Kidney (tissue), 14 donors: ENCODE data around the gene PSMB10. TPM values are rescaled to one million over a fixed set of nuclear protein-coding genes. Genes with fewer than 3 reads are reported as not detected.

Experiments
- DNase-seq, 5 donors: peaks; one replicate each; pipeline ENCODE4 v3.0.0-alpha.2; 2013 to 2020
- FAIRE-seq: peaks from 2 replicates; lab custom pipeline; 2012; peaks lifted over from hg19 to GRCh38; lab: Jason Lieb, UNC
- H3K27ac ChIP-seq, 2 donors: one replicate each; pipeline ENCODE4 v1.7.0; 2013; ENCODE audit warnings: low read depth in 2 of 2, low read length in 2 of 2, inconsistent platforms in 1 of 2
- H3K27me3 ChIP-seq: one replicate; pipeline ENCODE4 v1.7.1; 2013; ENCODE audit warnings: low read length, inconsistent platforms; ENCODE audit not compliant: control insufficient read depth, insufficient read depth
- H3K36me3 ChIP-seq, 3 donors: one replicate each; pipeline versions ENCODE4 v1.7.0 to v1.7.1; 2013; ENCODE audit warnings: low read length in 3 of 3, control low read depth in 1 of 3, inconsistent platforms in 1 of 3; ENCODE audit not compliant: insufficient read depth in 3 of 3, control insufficient read depth in 2 of 3
- H3K4me1 ChIP-seq, 3 donors: one replicate each; pipeline versions ENCODE4 v1.7.0 to v1.7.1; 2013; ENCODE audit warnings: low read length in 3 of 3, inconsistent platforms in 1 of 3, low read depth in 1 of 3; ENCODE audit not compliant: control insufficient read depth in 2 of 3, insufficient read depth in 2 of 3
- H3K4me3 ChIP-seq, 3 donors: one replicate each; pipeline versions ENCODE4 v1.7.0 to v1.8.1; 2013; ENCODE audit warnings: low read length in 3 of 3, control low read depth in 1 of 3, inconsistent platforms in 1 of 3
- H3K9ac ChIP-seq, 3 donors: one replicate each; pipeline versions ENCODE4 v1.7.0 to v1.7.1; 2013; ENCODE audit warnings: low read length in 3 of 3, control low read depth in 1 of 3, inconsistent platforms in 1 of 3
- H3K9me3 ChIP-seq, 3 donors: one replicate each; pipeline versions ENCODE4 v1.7.0 to v1.7.1; 2013; ENCODE audit warnings: low read length in 3 of 3, control low read depth in 1 of 3, inconsistent platforms in 1 of 3; ENCODE audit not compliant: control insufficient read depth in 2 of 3, insufficient read depth in 1 of 3
- CTCF ChIP-seq: IDR thresholded peaks from 3 replicates; pipeline ENCODE4 v1.5.1; 2012; ENCODE audit warnings: mild to moderate bottlenecking, moderate library complexity, borderline replicate concordance; ENCODE audit not compliant: insufficient read depth; ENCODE audit errors: extremely low read depth
- intact Hi-C: fragments of 100-400 bp; cut with DNase I; formaldehyde crosslinking; loops from one replicate; pipeline ENCODE4 v1.11.1; 2022
- polyA plus RNA-seq: library from polyadenylated mRNA; stranded (reverse); fragments of 350-450 nt; fragmentation: Illumina TruSeq; extraction: RNeasy Lipid Tissue Mini Kit (QIAGEN cat#74804); gene quantifications from one replicate; pipeline ENCODE4 v1.2.3, GENCODE V29; 2014; ENCODE audit warnings: low read depth, low replicate concordance; ENCODE audit not compliant: insufficient read depth
- total RNA-seq: library from RNA; stranded (reverse); fragmentation: NEBNext Ultra II Directional; extraction: Animal tissue kit (Norgen Biotek cat#: 25700); gene quantifications from one replicate; pipeline ENCODE4 v1.2.1, GENCODE V29; 2021
- donor health status: control.
- donor health status: control.
- donor health status: control.
- donor health status: control.
- donor health status: control.
- donor health status: DM: yes; HTN: yes; CAD: no.
- donor health status: Normal renal cell carcinoma (clear cell type).

The PSMB10 gene
- total and polyA plus RNA-seq, 2 donors from 2014 or later = 76.4 to 78.6 TPM

- Histone ChIP-seq H3K4me3 (no peak overlapping the region), H3K27me3 (no peaks in the 10 kb centered on the region), H3K9ac (no peak overlapping the region), H3K27ac (no peak overlapping the region), H3K9me3 (no peaks in the 10 kb centered on the region), H3K36me3 (peaks cover 3 to 38% (median 10%) of the 10 kb centered on the region in 3 donors), H3K4me1 (peaks cover 0 to 37% (median 16%) of the 10 kb centered on the region in 3 donors)
- intact Hi-C loops = no loop called here
- FAIRE-seq = no peak
- no peak for DNase-seq
- TF ChIP-seq CTCF = no peak
These were observed 25.5 kb upstream of the PSMB10 start for GRCh38 chr16:67962135-67962534.

GRCh38 chr16:67961551-67961957 lies 24.9 kb upstream of the PSMB10 start:
- Histone ChIP-seq H3K27ac (no peak overlapping the region), H3K4me1 (peaks cover 0 to 32% (median 15%) of the 10 kb centered on the region in 3 donors), H3K9ac (no peak overlapping the region), H3K27me3 (no peaks in the 10 kb centered on the region), H3K36me3 (peaks cover 3 to 38% (median 10%) of the 10 kb centered on the region in 3 donors), H3K9me3 (no peaks in the 10 kb centered on the region), H3K4me3 (no peak overlapping the region)
- peak in 1 of 5 donors; percentile 98 for DNase-seq
- no peak for TF ChIP-seq CTCF
- intact Hi-C loops = no loop called here
- no peak for FAIRE-seq

- intact Hi-C loops = no loop called here
- H3K36me3 ChIP-seq = peaks cover 3 to 38% (median 10%) of the 10 kb centered on the region in 3 donors
- no peak overlapping the region for H3K9ac ChIP-seq
- H3K4me1 ChIP-seq = peaks cover 0 to 22% (median 9%) of the 10 kb centered on the region in 3 donors
- no peak overlapping the region for H3K4me3 ChIP-seq
- no peaks in the 10 kb centered on the region for H3K9me3 ChIP-seq
- FAIRE-seq (no peak), DNase-seq (peak in 1 of 5 donors; percentile 92)
- peak overlapping the region; percentile 48 to 58 for H3K27ac ChIP-seq
- H3K27me3 ChIP-seq = no peaks in the 10 kb centered on the region
- TF ChIP-seq CTCF = no peak
These were observed 23.1 kb upstream of the PSMB10 start for GRCh38 chr16:67959536-67960329.
